T-helper 1 cell treated with Interleukin-12 subunit alpha and Interleukin-12 subunit beta and Interleukin-4 antibody, amounts not matched to agents 30 ng/mL and 1 ng/mL, for 36 hours (primary cell): ENCODE results near the gene ZNF543. TPM values are rescaled to one million over a fixed set of nuclear protein-coding genes. Genes with fewer than 3 reads are reported as not detected.

Experiments used
- intact Hi-C: fragments of 100-400 bp; cut with micrococcal nuclease; formaldehyde crosslinking; loops from one replicate; pipeline ENCODE4 v1.15.1; 2024
- total RNA-seq: library from RNA; stranded (reverse); gene quantifications from 2 replicates; pipeline ENCODE4 v1.2.3, GENCODE V29; 2022

ZNF543 gene
- 7.8 and 8.5 TPM in 2 replicates for total RNA-seq

- intact Hi-C loops = loop anchor here (1.0 kb wide), 8 partner anchors 31 to 128 kb away; partner anchors contain the start of genes TRAPPC2B, ZNF17, ZNF304 and ZNF460
These were observed at the start of gene ZNF543 for GRCh38 chr19:57320180-57321084. Gene ZNF543 (plus strand): TSS chr19:57320472. CDS start chr19:57320854, 382 bp downstream.

DNA sequence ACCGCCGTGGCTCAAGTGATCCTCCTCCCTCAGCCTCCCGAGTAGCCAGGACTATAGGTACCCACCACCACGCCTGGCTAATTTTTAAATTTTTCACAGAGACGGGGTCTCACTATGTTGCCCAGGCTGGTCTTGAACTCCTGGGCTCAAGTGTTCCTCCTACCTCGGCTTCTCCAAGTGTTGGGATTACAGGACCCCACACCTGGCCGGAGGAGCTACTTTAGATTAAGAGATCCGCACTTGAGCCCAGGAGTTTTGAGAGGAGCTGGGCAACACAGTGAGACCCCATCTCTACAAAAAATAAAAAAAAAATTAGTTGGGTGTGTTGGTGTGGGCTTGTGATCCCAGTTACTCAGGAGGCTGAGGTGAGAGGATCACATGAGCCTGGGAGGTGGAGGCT, 49.0 kb upstream of the ZNF543 start:
- intact Hi-C loops = no loop called here

DNA sequence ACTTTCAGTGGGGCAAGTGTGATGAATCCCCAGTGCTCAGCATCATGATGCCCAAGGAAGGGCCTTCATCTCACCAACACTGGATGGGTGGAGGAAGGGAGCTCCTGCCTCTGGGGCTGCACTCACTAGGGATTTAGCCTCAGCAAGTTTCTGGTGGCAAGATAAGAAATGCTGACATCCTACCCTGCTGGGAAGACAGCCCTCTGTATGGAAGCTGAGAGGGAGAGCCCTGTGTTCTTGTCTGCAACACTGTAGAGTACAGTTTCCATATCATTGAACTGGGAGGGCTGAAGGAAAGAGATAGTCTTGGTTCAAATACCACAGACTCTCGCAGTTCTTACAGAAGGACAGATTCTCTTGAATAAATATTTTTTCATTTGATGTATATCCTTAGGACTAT, 47.3 kb upstream of the ZNF543 start:
- intact Hi-C loops = no loop called here

- intact Hi-C loops = no loop called here
These were observed 43.8 kb upstream of the ZNF543 start for GRCh38 chr19:57276430-57276829.

- intact Hi-C loops = loop anchor here (2.0 kb wide), 1 partner anchor 1624 kb away; the partner anchor contains the start of gene U2AF2
These were observed 41.8 kb upstream of the ZNF543 start for GRCh38 chr19:57278481-57278880.

- intact Hi-C loops = loop anchor here (1.0 to 2.0 kb wide), 21 partner anchors 39 to 1625 kb away; partner anchors contain the start of genes TRAPPC2B, U2AF2, ZNF17 and ZNF211
These were observed 40.7 kb upstream of the ZNF543 start for GRCh38 chr19:57279418-57280164.

- intact Hi-C loops = loop anchor here (1.0 kb wide), 18 partner anchors 40 to 1047 kb away; partner anchors contain the start of genes TRAPPC2B, ZNF17, ZNF264 and ZNF304
These were observed 39.9 kb upstream of the ZNF543 start, which contains the start of gene ZNF460 for GRCh38 chr19:57280165-57280961. Gene ZNF460 (plus strand): TSS chr19:57280485. CDS start chr19:57280807, 322 bp downstream.

- intact Hi-C loops = loop anchor here (1.0 kb wide), 19 partner anchors 39 to 1046 kb away; partner anchors contain the start of genes TRAPPC2B, ZNF17, ZNF264 and ZNF304
These were observed 39.3 kb upstream of the ZNF543 start for GRCh38 chr19:57280962-57281400.

- intact Hi-C loops = no loop called here
These were observed 38.1 kb upstream of the ZNF543 start for GRCh38 chr19:57282011-57282643.

- intact Hi-C loops = no loop called here
These were observed 31.9 kb upstream of the ZNF543 start for GRCh38 chr19:57288373-57288772.

- intact Hi-C loops = no loop called here
These were observed 29.3 kb upstream of the ZNF543 start for GRCh38 chr19:57290970-57291369.

DNA sequence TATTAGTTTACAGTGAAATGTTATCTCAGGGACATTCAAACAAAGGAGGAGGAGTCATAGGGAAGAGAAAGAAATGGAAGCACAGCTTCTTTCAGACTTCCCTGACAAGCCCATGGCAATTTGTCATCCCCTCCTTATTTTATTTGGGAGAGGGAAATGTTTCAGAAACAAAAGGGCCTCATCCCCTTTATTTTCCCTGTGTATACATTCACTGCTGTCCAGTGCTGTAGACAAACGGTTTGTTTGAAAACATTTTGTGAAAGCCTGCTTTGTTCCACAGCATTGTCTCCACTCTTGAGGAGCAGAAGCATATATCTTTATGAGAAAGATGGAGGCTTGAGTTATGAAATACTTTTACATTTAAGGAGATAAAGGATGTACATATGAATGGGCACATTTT, 27.7 kb upstream of the ZNF543 start:
- intact Hi-C loops = no loop called here

GRCh38 chr19:57293719-57294118, 26.6 kb upstream of the ZNF543 start:
- intact Hi-C loops = no loop called here

DNA sequence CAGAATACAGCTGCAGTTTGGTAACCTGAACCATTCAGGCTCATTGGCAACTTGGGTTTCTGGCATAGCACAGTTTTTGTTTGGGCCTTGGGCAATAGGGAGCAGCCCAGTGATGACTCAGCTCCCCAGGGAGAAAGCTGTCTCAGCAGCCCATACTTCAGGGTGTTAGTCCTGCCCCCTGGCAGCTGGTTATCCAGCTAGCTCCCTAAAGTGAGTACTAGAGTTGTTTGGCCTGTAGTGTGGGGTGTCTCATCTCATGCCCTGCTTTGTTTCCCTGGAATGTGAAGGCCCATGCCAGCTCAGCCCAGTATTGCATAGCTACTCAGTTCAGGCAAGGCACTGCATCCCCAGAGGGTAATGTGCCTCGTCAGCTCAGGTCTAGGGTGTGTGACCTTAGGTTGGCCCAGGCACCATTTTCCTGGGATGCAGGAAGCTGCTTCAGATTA, 18.2 kb upstream of the ZNF543 start:
- intact Hi-C loops = no loop called here

GRCh38 chr19:57302727-57303401, 17.4 kb upstream of the ZNF543 start:
- intact Hi-C loops = no loop called here

- intact Hi-C loops = no loop called here
These were observed 15.2 kb upstream of the ZNF543 start for GRCh38 chr19:57305056-57305455.

DNA sequence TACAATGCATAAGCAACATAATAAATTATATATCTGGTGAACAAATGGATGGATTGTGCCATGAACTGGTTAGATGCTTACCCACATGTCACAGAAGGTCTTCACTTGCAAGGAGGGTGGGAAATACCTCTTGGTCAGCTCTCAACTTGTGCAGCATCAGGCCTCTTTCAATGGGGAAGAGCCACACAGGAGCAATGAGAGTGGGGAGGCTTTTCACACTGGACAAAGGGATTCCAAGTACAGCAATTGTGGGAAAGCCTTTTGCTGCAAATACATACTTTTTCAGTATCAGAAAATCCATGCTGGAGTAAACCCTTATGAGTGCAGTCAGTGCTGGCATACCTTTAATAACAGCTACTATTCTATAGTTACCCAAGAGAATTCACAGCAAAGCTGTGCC, 11.8 kb upstream of the ZNF543 start:
- intact Hi-C loops = no loop called here

DNA sequence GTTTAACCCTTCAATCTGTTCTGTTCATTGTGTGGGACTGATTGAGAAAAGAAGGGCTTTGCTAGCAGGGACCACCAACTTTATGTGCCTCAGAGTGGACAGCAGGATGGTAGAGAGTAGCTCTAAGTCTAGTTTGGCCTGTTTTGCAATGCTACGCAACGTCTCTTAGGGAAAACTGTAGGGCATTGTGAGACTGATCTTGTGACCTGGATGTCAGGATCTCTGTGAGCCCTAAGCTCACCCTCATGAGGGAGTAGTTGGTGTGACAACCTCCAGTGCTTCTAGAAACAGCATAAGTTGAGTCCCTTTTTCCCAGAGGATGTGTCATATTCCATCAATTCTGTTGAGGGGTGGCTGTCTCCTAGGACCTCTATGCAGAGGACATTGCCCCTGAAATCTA, 9.5 kb upstream of the ZNF543 start:
- intact Hi-C loops = no loop called here

DNA sequence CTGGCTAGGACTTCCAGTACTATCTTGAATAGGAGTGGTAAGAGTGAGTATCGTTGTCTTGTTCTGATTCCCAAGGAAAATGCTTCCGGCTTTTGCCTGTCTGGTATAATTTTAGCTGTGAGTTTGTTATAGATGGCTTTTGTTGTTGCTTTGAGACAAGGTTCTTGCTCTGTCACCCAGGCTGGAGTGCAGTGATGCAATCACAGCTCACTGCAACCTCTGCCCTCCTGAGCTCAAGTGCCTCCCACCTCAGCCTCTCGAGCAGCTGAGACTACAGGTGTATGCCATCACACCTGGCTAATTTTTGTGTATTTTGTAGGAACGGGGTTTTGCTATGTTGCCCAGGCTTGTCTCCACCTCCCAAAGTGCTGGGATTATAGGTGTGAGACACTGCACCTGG, 6.1 kb upstream of the ZNF543 start:
- intact Hi-C loops = no loop called here

DNA sequence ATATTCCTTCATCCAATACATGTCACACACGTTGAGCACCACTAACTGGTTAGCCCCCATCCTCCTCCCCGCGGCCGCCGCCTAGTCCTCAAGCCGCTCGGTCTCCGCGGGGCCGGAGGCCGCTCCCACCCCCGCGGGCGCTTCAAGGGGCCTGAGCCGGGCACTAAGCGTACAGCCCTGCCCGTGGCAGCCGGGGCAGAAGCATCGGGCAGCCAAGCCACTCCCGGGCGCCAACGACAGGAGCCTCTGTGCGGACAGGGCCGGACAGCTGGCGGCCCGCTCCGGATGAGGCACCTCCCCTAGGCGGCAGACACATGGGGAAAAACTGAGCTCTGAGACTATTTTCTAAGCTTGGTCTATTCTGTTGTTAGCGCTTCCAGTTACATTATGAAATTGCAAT, 2.8 kb upstream of the ZNF543 start:
- intact Hi-C loops = no loop called here
